Suprapubic skin (tissue), 4 donors: ENCODE results near the gene TFF2.

ENCODE experiments used
- CTCF ChIP-seq, 2 donors: fragments of 200-600 bp in 1 of 2; fragments of 450-650 bp in 1 of 2; sonication (generic) in 1 of 2; IDR thresholded peaks; one replicate each; pipeline ENCODE4 v1.5.1; 2016 to 2019; ENCODE audit warnings: antibody characterized with exemption in 2 of 2, mild to moderate bottlenecking in 1 of 2, moderate library complexity in 1 of 2
- POLR2A ChIP-seq, 2 donors: fragments of 450-650 bp; IDR thresholded peaks; one replicate each; pipeline ENCODE4 v1.6.1; 2017; ENCODE audit warnings: antibody characterized with exemption in 2 of 2, mild to moderate bottlenecking in 2 of 2, moderate library complexity in 2 of 2
- POLR2AphosphoS5 ChIP-seq, 3 donors: sonication (generic); formaldehyde crosslinking; IDR thresholded peaks; one replicate each; pipeline ENCODE4 v1.6.1; 2017; ENCODE audit warnings: antibody characterized with exemption in 3 of 3

GRCh38 chr21:42378418-42378817 lies 27.6 kb upstream of the TFF2 start:
- TF ChIP-seq POLR2A (IDR thresholded peaks at IDR 0.05) = no peak
- no peak for TF ChIP-seq CTCF (IDR thresholded peaks at IDR 0.05)
- no peak for TF ChIP-seq POLR2AphosphoS5 (IDR thresholded peaks at IDR 0.05)
